Psoas muscle (tissue), 8 donors: ENCODE data around the gene TLR2. TPM values are rescaled to one million over a fixed set of nuclear protein-coding genes. Genes with fewer than 3 reads are reported as not detected.

ENCODE experiments used
- ATAC-seq, 4 donors: fragments of 200-7000 bp; cut with Tn5 transposase; one replicate each; pipeline ENCODE4 v1.9.1; 2020; ENCODE audit warnings: moderate library complexity in 3 of 4, mild to moderate bottlenecking in 2 of 4
- DNase-seq, 2 donors: peaks; one replicate each; pipeline ENCODE4 v3.0.0-alpha.2; 2020
- H3K27ac ChIP-seq: fragments of 200-600 bp; one replicate; pipeline ENCODE4 v1.8.0; 2022
- H3K27me3 ChIP-seq, 3 donors: fragments of 200-600 bp in 1 of 3; one replicate each; pipeline versions ENCODE4 v1.6.1 to v1.8.0; 2013 to 2022; ENCODE audit warnings: low read length in 2 of 3, mild to moderate bottlenecking in 2 of 3, moderate library complexity in 1 of 3; ENCODE audit not compliant: insufficient read depth in 3 of 3
- H3K36me3 ChIP-seq, 2 donors: fragments of 200-600 bp in 1 of 2; one replicate each; pipeline versions ENCODE4 v1.6.1 to v1.8.0; 2013 to 2022; ENCODE audit warnings: low read depth in 1 of 2, mild to moderate bottlenecking in 1 of 2, moderate library complexity in 1 of 2; ENCODE audit not compliant: insufficient read depth in 1 of 2
- H3K4me1 ChIP-seq: fragments of 200-600 bp; one replicate; pipeline ENCODE4 v1.8.0; 2022
- H3K4me3 ChIP-seq: fragments of 200-600 bp; one replicate; pipeline ENCODE4 v1.8.0; 2022; ENCODE audit warnings: mild to moderate bottlenecking
- H3K9me3 ChIP-seq: fragments of 200-600 bp; one replicate; pipeline ENCODE4 v1.8.0; 2022
- WGBS, 3 donors: extraction: QIAGEN DNeasy Blood & Tissue Kit; methylation state at CpG; one replicate each; pipeline versions ENCODE4 v1.1.6 to v1.1.7; 2013; 5-methylcytosine and 5-hydroxymethylcytosine counted together
- intact Hi-C, 2 donors: fragments of 100-400 bp; cut with DNase I; formaldehyde crosslinking; loops; one replicate each; pipeline versions ENCODE4 v1.11.0 to v1.14.2; 2022
- polyA plus RNA-seq, 3 donors: library from polyadenylated mRNA; stranded (reverse); fragments of 200-250 nt; gene quantifications; one replicate each; pipeline ENCODE4 v1.2.3, GENCODE V29; 2013
- total RNA-seq, 4 donors: library from RNA; stranded (reverse); fragmentation: NEBNext Ultra II Directional in 2 of 4; extraction: Animal tissue kit (Norgen Biotek cat#: 25700) in 2 of 4; gene quantifications; one replicate each; pipeline versions ENCODE4 v1.2.1 to v1.2.4, GENCODE V29; 2021 to 2023
- TF ChIP-seq, protein P1 (sequence below): fragments of 200-600 bp; IDR thresholded peaks from one replicate; pipeline ENCODE4 v1.8.0; 2022; ENCODE audit warnings: antibody characterized with exemption
- donor health status: healthy with polysubstance abuse.
- donor health status: DM: no; HTN: no; CAD: no; lungs with moderate emphysema.
- donor health status: Bipolar disorder and iron deficiency.
- donor health status: healthy.
- donor health status: DM: yes; HTN: yes; CAD: no.
- donor health status: DM: no; HTN: no; CAD: no.
- donor health status: DM: no; HTN: no; CAD: no.
- donor health status: DM: yes; HTN: yes; CAD: no.

Gene TLR2
- total and polyA plus RNA-seq, 7 donors: 0.42 to 3.7 (median 1.8) TPM

DNA sequence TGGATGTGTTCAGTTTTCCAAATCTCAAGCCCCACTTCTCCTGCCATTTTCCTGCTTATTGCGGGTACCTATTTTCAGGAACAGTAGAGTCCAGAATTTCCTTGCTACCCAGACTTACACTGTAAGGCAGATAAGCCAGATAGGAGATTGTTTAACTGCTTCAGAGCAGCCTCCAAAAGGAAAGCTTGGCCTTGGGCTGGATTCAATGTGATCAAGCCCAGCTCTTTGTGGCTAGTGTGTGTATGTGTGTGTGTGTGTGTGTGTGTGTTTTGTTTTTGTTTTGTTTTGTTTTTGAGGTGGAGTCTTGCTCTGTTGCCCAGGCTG, 41.7 kb downstream of the TLR2 start:
- WGBS, 3 donors: 76 to 85% (median 83%) methylated on average over 1 of the region's 1 CpG
- intact Hi-C loops: no loop called here
- no peaks in the 10 kb centered on the region for H3K9me3 ChIP-seq
- DNase-seq (no peak), ATAC-seq (no peak)
- H3K36me3 ChIP-seq: no peaks in the 10 kb centered on the region
- H3K27ac ChIP-seq: no peak overlapping the region
- no peak overlapping the region for H3K4me3 ChIP-seq
- no peaks in the 10 kb centered on the region for H3K4me1 ChIP-seq
- H3K27me3 ChIP-seq: no peaks in the 10 kb centered on the region
- TF ChIP-seq, protein P1, sequence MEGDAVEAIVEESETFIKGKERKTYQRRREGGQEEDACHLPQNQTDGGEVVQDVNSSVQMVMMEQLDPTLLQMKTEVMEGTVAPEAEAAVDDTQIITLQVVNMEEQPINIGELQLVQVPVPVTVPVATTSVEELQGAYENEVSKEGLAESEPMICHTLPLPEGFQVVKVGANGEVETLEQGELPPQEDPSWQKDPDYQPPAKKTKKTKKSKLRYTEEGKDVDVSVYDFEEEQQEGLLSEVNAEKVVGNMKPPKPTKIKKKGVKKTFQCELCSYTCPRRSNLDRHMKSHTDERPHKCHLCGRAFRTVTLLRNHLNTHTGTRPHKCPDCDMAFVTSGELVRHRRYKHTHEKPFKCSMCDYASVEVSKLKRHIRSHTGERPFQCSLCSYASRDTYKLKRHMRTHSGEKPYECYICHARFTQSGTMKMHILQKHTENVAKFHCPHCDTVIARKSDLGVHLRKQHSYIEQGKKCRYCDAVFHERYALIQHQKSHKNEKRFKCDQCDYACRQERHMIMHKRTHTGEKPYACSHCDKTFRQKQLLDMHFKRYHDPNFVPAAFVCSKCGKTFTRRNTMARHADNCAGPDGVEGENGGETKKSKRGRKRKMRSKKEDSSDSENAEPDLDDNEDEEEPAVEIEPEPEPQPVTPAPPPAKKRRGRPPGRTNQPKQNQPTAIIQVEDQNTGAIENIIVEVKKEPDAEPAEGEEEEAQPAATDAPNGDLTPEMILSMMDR: no peak

DNA sequence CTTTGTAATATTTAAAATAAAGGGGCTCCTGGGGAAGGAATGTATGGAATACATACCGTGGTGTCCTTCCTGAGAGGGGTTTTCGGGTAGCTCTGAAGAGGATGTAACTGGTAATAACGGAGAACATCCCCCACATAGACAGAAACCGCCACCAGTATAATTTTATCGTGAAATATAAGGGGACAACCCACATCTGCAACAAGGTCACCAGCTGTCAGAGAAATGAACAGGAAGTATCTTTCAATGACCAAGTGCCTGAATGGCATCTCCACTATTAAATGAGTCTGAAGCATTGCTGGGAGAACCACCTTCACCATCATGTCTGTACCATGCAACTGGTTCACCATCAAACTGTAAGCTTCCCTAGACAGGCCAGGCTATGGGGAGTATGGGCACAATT, 44.1 kb downstream of the TLR2 start:
- H3K4me1 ChIP-seq: no peaks in the 10 kb centered on the region
- 82 to 87% (median 86%) methylated on average over 5 of the region's 5 CpGs for WGBS, 3 donors
- H3K27ac ChIP-seq: no peak overlapping the region
- no peaks in the 10 kb centered on the region for H3K36me3 ChIP-seq
- no peak for ATAC-seq
- TF ChIP-seq, protein P1: no peak
- no peak overlapping the region for H3K4me3 ChIP-seq
- DNase-seq: no peak
- H3K9me3 ChIP-seq: no peaks in the 10 kb centered on the region
- intact Hi-C loops: no loop called here
- no peaks in the 10 kb centered on the region for H3K27me3 ChIP-seq

DNA sequence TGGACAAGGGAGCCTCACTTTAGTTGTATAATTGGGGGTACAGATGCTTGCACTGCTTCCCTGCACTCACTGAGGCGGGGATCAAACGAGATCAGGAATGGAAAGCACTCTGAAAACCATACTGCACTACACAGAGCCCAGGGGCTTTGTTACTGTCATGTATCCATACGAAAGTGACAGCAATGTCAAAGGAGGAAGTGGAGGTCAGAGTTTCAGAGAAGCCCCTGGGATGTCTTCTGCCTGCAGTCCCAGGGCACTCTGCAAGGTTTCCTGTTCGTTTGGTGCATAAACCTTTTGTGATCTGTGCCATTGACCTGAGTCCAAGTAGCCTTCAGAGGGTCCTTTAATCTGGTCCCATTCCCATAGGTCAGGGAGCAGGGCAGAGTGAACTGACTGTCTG, 44.6 kb downstream of the TLR2 start:
- no peaks in the 10 kb centered on the region for H3K36me3 ChIP-seq
- no peak for DNase-seq
- no peaks in the 10 kb centered on the region for H3K9me3 ChIP-seq
- no peaks in the 10 kb centered on the region for H3K4me1 ChIP-seq
- no peak overlapping the region for H3K4me3 ChIP-seq
- no peaks in the 10 kb centered on the region for H3K27me3 ChIP-seq
- 72 to 75% (median 75%) methylated on average over 4 of the region's 4 CpGs for whole genome bisulfite sequencing, 3 donors
- TF ChIP-seq, protein P1: no peak
- no peak overlapping the region for H3K27ac ChIP-seq
- ATAC-seq: no peak
- intact Hi-C loops: no loop called here

DNA sequence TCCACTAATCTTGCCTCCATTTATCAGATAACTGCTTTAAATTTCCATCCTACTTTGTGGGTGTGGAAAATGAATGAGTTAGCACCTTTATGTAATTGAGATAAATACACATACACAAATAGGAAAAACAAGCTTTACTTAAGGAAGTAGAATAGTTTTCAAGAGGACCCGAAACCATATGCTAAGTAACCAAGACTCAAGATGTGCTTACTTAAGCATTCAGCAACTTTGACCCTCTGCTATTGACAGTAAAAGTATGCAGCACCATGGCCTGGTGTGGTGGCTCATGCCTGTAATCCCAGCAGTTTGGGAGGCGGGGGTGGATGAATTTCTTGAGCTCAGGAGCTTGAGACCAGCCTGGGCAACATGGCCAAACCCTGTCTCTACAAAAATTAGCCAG, 45.8 kb downstream of the TLR2 start:
- TF ChIP-seq, protein P1: no peak
- ATAC-seq: no peak
- WGBS, 3 donors: 93 to 100% (median 93%) methylated on average over 2 of the region's 2 CpGs
- H3K4me3 ChIP-seq: no peak overlapping the region
- H3K27ac ChIP-seq: no peak overlapping the region
- no peaks in the 10 kb centered on the region for H3K9me3 ChIP-seq
- no peaks in the 10 kb centered on the region for H3K36me3 ChIP-seq
- intact Hi-C loops: no loop called here
- no peaks in the 10 kb centered on the region for H3K4me1 ChIP-seq
- no peak for DNase-seq
- no peaks in the 10 kb centered on the region for H3K27me3 ChIP-seq

DNA sequence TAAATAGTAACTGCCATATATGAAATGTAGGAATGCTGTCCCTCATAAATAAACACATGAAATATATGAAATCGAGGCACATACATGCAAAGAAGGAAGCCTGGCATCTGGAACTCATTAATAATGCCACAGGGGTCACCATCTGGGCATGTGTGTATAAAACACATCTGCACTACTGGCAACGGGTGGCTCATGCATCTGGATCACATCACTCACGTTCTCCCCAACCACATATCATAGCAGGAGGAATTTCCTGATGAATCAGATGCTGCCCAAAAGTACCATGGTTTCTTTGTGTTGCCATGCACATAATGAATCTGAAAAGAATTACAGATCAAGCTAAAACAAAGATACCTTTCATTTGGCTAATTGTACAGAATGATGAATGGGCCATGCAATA, 47.2 kb downstream of the TLR2 start:
- 6 to 7% (median 6%) methylated on average over 3 of the region's 3 CpGs for WGBS, 3 donors
- TF ChIP-seq, protein P1: no peak
- H3K9me3 ChIP-seq: no peaks in the 10 kb centered on the region
- DNase-seq (no peak), ATAC-seq (no peak)
- intact Hi-C loops: no loop called here
- H3K27me3 ChIP-seq: no peaks in the 10 kb centered on the region
- H3K4me1 ChIP-seq: no peaks in the 10 kb centered on the region
- H3K36me3 ChIP-seq: no peaks in the 10 kb centered on the region
- H3K4me3 ChIP-seq: no peak overlapping the region
- H3K27ac ChIP-seq: no peak overlapping the region
